Measurements from ENCODE around the gene PPM1H.

GRCh38 chr12:62635649-62636048 lies 299.3 kb downstream of the PPM1H start:
- TF ChIP-seq EZH2phosphoT487 (IDR thresholded peaks at IDR 0.05; ENCODE audit: low read depth) (no peak), CTCF (IDR thresholded peaks at IDR 0.05; ENCODE audit: low read depth, low read length) (no peak)

All from OCI-LY3 (cell line).